Measurements from ENCODE around the gene LRP4.

DNA sequence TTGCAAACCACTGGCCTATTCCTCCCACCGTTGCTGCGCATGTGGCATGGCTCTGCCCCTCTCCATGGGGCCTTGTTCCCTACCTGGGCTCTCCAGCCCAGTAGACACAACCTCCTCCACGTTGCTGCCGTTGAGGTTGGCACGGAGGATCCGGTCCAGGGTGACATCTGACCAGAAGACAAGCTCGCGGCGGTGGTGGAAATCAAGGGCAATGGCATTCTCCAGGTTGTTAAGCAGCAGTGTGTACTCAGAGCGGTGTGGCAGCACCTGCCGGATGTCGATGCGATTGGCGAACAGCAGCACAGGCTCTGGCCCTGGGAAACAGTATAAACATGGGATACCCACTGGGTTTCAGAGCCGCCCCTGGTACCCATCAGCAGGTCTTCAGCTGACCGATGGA lies 23.8 kb downstream of the LRP4 start:
- TF ChIP-seq, protein P1, sequence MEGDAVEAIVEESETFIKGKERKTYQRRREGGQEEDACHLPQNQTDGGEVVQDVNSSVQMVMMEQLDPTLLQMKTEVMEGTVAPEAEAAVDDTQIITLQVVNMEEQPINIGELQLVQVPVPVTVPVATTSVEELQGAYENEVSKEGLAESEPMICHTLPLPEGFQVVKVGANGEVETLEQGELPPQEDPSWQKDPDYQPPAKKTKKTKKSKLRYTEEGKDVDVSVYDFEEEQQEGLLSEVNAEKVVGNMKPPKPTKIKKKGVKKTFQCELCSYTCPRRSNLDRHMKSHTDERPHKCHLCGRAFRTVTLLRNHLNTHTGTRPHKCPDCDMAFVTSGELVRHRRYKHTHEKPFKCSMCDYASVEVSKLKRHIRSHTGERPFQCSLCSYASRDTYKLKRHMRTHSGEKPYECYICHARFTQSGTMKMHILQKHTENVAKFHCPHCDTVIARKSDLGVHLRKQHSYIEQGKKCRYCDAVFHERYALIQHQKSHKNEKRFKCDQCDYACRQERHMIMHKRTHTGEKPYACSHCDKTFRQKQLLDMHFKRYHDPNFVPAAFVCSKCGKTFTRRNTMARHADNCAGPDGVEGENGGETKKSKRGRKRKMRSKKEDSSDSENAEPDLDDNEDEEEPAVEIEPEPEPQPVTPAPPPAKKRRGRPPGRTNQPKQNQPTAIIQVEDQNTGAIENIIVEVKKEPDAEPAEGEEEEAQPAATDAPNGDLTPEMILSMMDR (IDR thresholded peaks at IDR 0.05) = no peak
- TF ChIP-seq POLR2A (IDR thresholded peaks at IDR 0.05) = no peak

Data from vagina (tissue), 2 donors.